ENCODE data around the gene SLC2A9. TPM values are rescaled to one million over a fixed set of nuclear protein-coding genes. Genes with fewer than 3 reads are reported as not detected.
"Not testable (repeated sequence)": the region's sequence is repeated elsewhere in the genome, so short reads cannot be mapped to it uniquely, and the experiment has no call there.

The SLC2A9 gene
- total RNA-seq, 1 donor from 2014 or later, result 8.2 TPM

DNA sequence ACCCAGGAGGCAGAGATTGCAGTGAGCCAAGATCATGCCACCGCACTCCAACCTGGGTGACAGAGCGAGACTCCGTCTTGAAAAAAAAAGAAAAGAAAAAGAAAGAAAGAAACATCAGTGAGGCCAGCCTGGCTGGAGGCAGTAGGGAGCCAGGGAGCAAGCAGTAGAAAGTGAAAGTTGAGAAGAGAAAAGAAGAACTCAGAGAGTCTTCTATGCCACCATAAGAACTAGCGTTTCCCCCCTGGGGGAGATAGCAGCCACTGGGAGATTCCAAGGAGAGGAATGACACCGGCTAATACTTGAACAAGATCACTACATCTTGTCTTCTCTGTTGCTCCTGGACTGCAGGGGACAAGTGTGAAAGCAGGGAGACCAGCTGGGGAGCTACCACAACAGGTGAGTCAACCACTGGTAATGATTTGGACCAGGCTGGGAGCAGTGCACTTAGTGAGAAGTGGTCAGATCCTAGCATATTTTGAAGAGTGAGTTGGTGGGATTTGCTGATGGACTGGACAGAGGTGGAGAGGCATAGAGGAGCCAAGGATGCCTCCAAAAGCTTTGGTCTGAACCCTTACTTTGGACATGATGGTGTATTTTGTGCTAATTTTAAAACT lies 33.4 kb downstream of the SLC2A9 start:
- intact Hi-C loops (cut with micrococcal nuclease), result no loop called here
- Histone ChIP-seq H3K4me3 (no peak overlapping the region), H3K4me1 (peaks cover 25% of the 10 kb centered on the region), H3K36me3 (peaks cover 10% of the 10 kb centered on the region), H3K27me3 (ENCODE audit: low read depth) (no peaks in the 10 kb centered on the region), H3K27ac (replicated peaks) (no peak overlapping the region), H3K9me3 (replicated peaks) (no peaks in the 10 kb centered on the region)
- TF ChIP-seq, protein P1, sequence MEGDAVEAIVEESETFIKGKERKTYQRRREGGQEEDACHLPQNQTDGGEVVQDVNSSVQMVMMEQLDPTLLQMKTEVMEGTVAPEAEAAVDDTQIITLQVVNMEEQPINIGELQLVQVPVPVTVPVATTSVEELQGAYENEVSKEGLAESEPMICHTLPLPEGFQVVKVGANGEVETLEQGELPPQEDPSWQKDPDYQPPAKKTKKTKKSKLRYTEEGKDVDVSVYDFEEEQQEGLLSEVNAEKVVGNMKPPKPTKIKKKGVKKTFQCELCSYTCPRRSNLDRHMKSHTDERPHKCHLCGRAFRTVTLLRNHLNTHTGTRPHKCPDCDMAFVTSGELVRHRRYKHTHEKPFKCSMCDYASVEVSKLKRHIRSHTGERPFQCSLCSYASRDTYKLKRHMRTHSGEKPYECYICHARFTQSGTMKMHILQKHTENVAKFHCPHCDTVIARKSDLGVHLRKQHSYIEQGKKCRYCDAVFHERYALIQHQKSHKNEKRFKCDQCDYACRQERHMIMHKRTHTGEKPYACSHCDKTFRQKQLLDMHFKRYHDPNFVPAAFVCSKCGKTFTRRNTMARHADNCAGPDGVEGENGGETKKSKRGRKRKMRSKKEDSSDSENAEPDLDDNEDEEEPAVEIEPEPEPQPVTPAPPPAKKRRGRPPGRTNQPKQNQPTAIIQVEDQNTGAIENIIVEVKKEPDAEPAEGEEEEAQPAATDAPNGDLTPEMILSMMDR (IDR thresholded peaks at IDR 0.05; ENCODE audit: borderline replicate concordance), result no peak
- DNase-seq, result no peak

DNA sequence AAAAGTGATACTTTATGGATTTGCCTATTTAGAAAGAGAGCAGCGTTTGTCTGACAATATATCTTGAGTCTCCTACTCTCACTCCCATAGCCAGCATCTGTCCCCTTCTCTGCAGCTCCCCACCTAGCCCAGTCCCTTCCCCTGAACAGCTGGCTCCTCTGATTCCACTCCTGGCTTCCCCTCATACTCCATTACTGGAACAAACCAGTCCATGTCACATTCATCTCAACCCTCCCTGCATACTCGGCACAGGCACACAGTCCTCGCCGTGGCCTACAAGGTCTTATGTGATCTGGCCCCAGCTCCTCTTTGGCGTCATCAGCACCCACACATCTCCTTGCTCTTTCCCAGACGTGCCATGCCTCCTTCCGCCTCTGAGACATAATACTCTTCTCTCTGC lies 36.7 kb downstream of the SLC2A9 start:
- Histone ChIP-seq H3K4me1 (peaks cover 6% of the 10 kb centered on the region), H3K4me3 (no peak overlapping the region), H3K27me3 (ENCODE audit: low read depth) (no peaks in the 10 kb centered on the region), H3K36me3 (peaks cover 10% of the 10 kb centered on the region), H3K9me3 (replicated peaks) (no peaks in the 10 kb centered on the region), H3K27ac (replicated peaks) (no peak overlapping the region)
- intact Hi-C loops (cut with micrococcal nuclease), result no loop called here
- TF ChIP-seq, protein P1 (IDR thresholded peaks at IDR 0.05; ENCODE audit: borderline replicate concordance), result no peak
- no peak for DNase-seq

DNA sequence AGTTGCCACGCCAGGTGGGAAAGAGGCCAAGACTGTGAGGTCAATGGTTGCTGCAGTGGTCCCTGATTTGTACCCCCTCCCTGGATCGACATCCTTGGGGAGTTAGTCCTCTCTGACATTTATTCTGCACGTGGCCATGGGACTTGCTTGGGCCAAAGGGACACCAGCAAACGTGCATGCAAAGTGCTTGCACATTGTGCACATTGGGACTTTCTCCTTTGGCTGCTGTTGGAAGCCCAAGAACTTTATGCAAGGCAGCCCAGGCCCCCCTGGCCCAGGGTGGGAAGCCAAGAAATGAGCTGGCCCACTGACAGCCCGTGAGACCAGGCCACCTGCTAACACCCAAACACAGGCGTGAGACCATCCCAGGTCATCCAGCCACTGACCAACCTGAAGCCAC lies 38.1 kb downstream of the SLC2A9 start:
- Histone ChIP-seq H3K9me3 (replicated peaks) (no peaks in the 10 kb centered on the region), H3K27ac (replicated peaks) (no peak overlapping the region), H3K27me3 (ENCODE audit: low read depth) (no peaks in the 10 kb centered on the region), H3K4me1 (no peaks in the 10 kb centered on the region), H3K36me3 (peaks cover 10% of the 10 kb centered on the region), H3K4me3 (no peak overlapping the region)
- intact Hi-C loops (cut with micrococcal nuclease), result no loop called here
- TF ChIP-seq, protein P1 (IDR thresholded peaks at IDR 0.05; ENCODE audit: borderline replicate concordance), result no peak
- DNase-seq, result no peak

DNA sequence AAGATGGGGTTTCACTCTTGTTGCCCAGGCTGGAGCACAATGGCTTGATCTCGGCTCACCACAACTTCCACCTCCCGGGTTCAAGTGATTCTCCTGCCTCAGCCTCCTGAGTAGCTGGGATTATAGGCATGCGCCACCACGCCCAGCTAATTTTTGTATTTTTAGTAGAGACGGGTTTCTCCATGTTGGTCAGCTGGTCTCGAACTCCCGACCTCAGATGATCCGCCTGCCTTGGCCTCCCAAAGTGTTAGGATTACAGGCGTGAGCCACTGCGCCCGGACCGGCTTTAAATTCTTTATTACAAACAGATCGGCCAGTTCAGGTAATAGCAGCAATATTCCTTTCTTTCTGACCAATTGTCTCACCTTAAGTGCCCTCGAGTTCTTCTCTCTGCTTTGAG lies 39.4 kb downstream of the SLC2A9 start:
- H3K4me3 ChIP-seq; DNase-seq; H3K4me1 ChIP-seq; H3K9me3 ChIP-seq (replicated peaks); H3K27ac ChIP-seq (replicated peaks); intact Hi-C loops (cut with micrococcal nuclease); H3K27me3 ChIP-seq (ENCODE audit: low read depth): not testable (repeated sequence)
- peaks cover 10% of the 10 kb centered on the region for H3K36me3 ChIP-seq

DNA sequence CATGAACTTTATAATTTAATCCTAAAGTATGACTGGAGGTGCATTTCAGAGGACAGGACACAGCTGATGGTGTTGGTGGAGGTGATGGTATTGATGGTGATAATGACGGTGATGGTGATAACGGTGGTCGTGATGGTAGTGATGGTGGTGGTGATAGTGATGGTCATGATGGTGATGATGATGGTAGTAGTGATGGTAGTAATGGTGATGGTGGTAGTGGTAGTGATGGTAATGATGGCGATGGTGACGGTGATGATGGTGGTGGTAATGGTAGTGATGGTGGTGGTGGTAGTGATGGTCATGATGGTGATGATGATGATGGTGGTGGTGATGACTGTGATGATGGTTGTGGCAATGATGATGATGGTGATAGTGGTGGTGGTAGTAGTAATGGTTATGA lies 40.4 kb downstream of the SLC2A9 start:
- no peak for DNase-seq
- TF ChIP-seq, protein P1 (IDR thresholded peaks at IDR 0.05; ENCODE audit: borderline replicate concordance), result no peak
- Histone ChIP-seq H3K9me3 (replicated peaks) (no peaks in the 10 kb centered on the region), H3K4me1 (no peaks in the 10 kb centered on the region), H3K4me3 (no peak overlapping the region), H3K27ac (replicated peaks) (no peak overlapping the region), H3K36me3 (peaks cover 10% of the 10 kb centered on the region), H3K27me3 (ENCODE audit: low read depth) (no peaks in the 10 kb centered on the region)
- intact Hi-C loops (cut with micrococcal nuclease), result no loop called here

DNA sequence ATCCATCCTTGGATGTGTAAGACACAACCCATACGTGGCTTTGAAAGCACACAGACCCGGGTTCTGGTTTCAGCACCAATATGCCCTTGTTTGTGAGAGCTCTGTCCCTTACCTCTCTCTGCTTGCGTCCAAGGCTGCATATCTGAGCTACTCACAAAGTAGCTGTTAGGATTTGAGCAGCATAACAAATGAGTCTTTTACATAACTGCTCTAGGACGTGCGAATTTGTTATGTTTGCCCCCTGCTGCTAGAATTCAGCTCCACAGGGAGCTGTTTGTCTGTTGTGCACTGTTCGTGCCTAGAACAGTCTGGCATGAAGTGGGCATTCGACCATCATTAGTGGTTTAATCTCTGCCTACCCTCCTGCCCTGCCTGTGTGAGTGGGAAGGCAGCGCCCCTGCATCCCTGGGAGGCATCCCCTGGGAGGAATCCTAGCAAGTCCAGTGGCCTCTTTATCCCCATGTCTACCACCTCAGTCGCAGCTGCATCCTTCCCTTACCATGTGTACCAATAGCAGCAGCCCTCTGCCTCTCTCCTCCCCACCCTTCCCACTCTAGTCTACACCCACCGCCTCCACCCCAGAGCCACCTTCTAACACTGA lies 42.1 kb downstream of the SLC2A9 start:
- H3K9me3 ChIP-seq (replicated peaks), result peaks cover 10% of the 10 kb centered on the region
- TF ChIP-seq, protein P1 (IDR thresholded peaks at IDR 0.05; ENCODE audit: borderline replicate concordance), result no peak
- H3K4me3 ChIP-seq, result no peak overlapping the region
- no peak for DNase-seq
- no peaks in the 10 kb centered on the region for H3K27me3 ChIP-seq (ENCODE audit: low read depth)
- peaks cover 4% of the 10 kb centered on the region for H3K36me3 ChIP-seq
- H3K27ac ChIP-seq (replicated peaks), result no peak overlapping the region
- intact Hi-C loops (cut with micrococcal nuclease), result no loop called here
- no peaks in the 10 kb centered on the region for H3K4me1 ChIP-seq
